ENCODE results near the gene ACTMAP.

- TF ChIP-seq OSR1 (CRISPR knock-in tag; IDR thresholded peaks at IDR 0.05) (no peak), ZNF70 (CRISPR knock-in tag; IDR thresholded peaks at IDR 0.05) (no peak), PATZ1 (CRISPR knock-in tag; IDR thresholded peaks at IDR 0.05; ENCODE audit: borderline replicate concordance) (peak; percentile 12; the same call in 1 of the 2 replicates), TSHZ2 (CRISPR knock-in tag; IDR thresholded peaks at IDR 0.05) (no peak), TOX (CRISPR knock-in tag; IDR thresholded peaks at IDR 0.05; ENCODE audit: borderline replicate concordance) (no peak), GLIS3 (CRISPR knock-in tag; IDR thresholded peaks at IDR 0.05) (no peak), ZNF565 (CRISPR knock-in tag; conservative IDR thresholded peaks at IDR 0.05; ENCODE audit: low read depth) (no peak), ZNF8 (CRISPR knock-in tag; IDR thresholded peaks at IDR 0.05) (peak; percentile 6; the same call in 1 of the 2 replicates), PPARA (CRISPR knock-in tag; IDR thresholded peaks at IDR 0.05; ENCODE audit: borderline replicate concordance) (no peak)
These were observed 34.2 kb downstream of the ACTMAP start for GRCh38 chr19:40716031-40716481.

Measured in SK-N-SH treated with all-trans-retinoic acid at 6 μM for 48 hours (cell line).